Epithelial cell of proximal tubule (primary cell): ENCODE measurements around the gene KRTAP10-3. TPM values are rescaled to one million over a fixed set of nuclear protein-coding genes. Genes with fewer than 3 reads are reported as not detected.
"Not testable (repeated sequence)": the region's sequence is repeated elsewhere in the genome, so short reads cannot be mapped to it uniquely, and the experiment has no call there.

ENCODE experiments used
- DNase-seq: peaks from one replicate; pipeline ENCODE4 v3.0.0-alpha.2; 2011; ENCODE audit warnings: low read depth
- H3K4me3 ChIP-seq: 2 replicates; pipeline ENCODE4 v1.5.1; 2011; ENCODE audit warnings: low read depth, mild to moderate bottlenecking, low read length
- CTCF ChIP-seq: conservative IDR thresholded peaks from 2 replicates; pipeline ENCODE4 v1.5.1; 2012; ENCODE audit warnings: low read depth, mild to moderate bottlenecking, low read length
- total RNA-seq: library from RNA; depleted of rRNA; stranded (reverse); fragments of >200 nt; gene quantifications from 2 replicates; pipeline ENCODE4 v1.2.3, GENCODE V29; 2015

The KRTAP10-3 gene
- total RNA-seq, 1 donor from 2014 or later = not detected

GRCh38 chr21:44583800-44584147 lies 25.2 kb upstream of the KRTAP10-3 start:
- DNase-seq = no peak
- TF ChIP-seq CTCF = no peak
- H3K4me3 ChIP-seq = no peak overlapping the region

- TF ChIP-seq CTCF = no peak
- H3K4me3 ChIP-seq = no peak overlapping the region
- no peak for DNase-seq
Observed at GRCh38 chr21:44583089-44583799, 24.6 kb upstream of the KRTAP10-3 start.

GRCh38 chr21:44582055-44582454 lies 23.5 kb upstream of the KRTAP10-3 start:
- no peak for DNase-seq
- H3K4me3 ChIP-seq = no peak overlapping the region
- no peak for TF ChIP-seq CTCF

DNA sequence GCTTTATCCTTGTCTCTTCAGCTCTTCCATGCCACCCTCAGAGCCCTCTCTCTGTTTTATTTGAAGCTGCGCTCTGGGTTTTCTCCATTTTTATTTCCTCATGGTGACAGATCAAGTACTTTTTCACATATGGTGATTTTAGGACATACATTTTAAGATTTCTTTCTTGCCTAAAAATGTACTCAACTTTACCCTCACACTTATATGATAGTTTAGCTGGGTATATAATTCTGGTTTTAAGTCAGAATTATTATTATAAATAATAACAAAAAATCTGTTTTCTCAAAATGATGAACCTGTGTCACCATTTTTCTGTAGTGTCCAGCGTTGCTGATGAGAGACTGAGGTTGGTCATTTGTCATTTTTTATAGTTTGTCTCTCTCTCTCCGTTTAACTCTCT lies 22.6 kb upstream of the KRTAP10-3 start:
- no peak overlapping the region for H3K4me3 ChIP-seq
- no peak for TF ChIP-seq CTCF
- DNase-seq = no peak

DNA sequence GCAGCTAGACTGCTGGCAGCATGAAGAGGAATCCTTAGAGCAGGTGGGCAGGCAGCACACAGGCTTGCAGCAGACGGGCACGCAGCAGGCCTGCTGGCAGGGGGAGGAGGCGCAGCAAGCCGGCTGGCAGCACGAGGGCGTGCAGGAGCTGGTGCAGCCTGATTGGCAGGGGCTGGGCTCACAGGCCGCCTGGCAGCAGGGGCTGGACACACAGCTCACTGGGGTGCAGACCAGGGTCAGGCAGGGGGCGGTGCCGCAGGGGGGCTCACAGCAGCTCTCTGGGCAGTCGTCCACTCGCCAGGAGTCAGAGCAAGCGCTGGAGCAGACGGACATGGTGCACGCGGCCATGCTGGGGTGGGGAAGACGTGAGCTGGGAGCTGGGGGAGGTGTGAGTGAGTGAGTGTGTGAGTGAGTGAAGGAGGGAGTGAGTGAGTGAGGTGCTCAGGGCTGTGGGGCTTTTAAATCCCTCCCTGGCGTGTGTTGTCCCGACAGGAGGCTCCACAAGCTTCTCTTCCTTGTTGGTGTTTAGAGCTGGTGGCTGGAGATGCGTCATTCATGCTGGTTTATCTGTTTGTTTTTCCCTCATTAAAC lies 21.7 kb upstream of the KRTAP10-3 start, which contains the start of gene KRTAP10-5:
TSS of gene KRTAP10-5 (minus strand) at position 374 of the 591 bp plus-strand sequence. CDS start at position 348, 26 bp downstream.
- not testable (repeated sequence) for DNase-seq, H3K4me3 ChIP-seq

DNA sequence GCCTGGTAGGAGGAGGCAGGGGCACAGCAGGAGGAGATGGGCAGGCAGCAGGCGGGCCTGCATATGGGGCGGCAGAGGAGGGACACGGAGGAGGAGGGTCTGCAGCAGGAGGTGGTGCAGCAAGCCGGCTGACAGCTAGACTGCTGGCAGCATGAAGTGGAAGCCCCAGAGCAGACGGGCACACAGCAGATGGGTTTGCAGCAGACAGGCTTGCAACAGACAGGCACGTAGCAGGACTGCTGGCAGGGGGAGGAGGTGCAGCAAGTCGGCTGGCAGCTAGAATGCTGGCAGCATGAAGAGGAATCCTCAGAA lies 21.2 kb upstream of the KRTAP10-3 start:
- DNase-seq = no peak
- no peak for TF ChIP-seq CTCF
- H3K4me3 ChIP-seq = no peak overlapping the region

- DNase-seq = no peak
- no peak overlapping the region for H3K4me3 ChIP-seq
- no peak for TF ChIP-seq CTCF
Observed at GRCh38 chr21:44579056-44579832, 20.6 kb upstream of the KRTAP10-3 start.
